HG03159 (cell line): ENCODE results near the gene GTF2F1.
A peak's percentile ranks its signal among the peaks of the same experiment; 100 is the strongest.
"Not testable (repeated sequence)": the region's sequence is repeated elsewhere in the genome, so short reads cannot be mapped to it uniquely, and the experiment has no call there.

Experiments used
- ATAC-seq: cut with Tn5 transposase; IDR thresholded peaks from one replicate; pipeline ENCODE4 v1.9.1; 2021; ENCODE audit warnings: mild to moderate bottlenecking, moderate library complexity; ENCODE audit not compliant: unreplicated experiment

The GTF2F1 gene

DNA sequence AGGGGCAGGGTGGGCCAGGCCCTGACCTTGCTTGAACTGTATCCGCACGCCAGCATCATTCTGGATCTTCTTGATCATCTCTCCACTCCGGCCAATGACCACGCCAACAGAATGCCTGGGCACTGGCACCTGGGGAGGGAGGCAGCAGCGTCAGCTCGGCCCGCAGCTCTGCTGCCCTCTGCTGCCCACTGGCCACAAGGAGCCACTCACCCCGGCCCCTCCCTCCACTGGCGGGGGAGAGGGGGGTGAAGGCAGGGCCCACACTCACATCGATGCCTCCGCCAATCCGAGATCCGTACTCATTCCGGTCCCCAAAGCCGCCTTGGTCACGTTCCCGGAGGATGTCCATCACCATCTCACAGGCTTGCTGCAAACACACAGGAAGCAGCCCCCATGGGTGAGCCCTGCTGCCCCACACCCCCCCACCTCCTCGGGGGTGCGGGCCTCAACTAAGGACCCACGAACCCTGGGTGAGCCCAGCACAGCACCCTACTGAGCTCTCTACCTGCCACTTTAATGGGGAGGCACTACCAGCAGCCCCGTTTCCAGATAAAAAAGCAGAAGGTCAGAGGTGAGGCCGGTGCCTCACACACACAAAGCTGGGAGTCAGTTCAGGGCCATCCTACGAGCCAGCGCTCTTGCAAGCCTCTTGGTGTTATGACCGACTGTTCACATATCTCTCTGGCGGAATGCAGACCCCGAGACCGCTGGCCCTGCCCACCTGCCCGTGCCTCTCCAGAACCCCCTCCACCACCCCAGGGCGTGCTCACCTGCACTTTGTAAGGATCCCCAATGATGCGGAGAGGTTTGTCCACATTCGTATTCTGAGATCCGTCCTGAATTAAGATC lies 25.0 kb upstream of the GTF2F1 start:
- ATAC-seq: no peak

- no peak for ATAC-seq
Measured at GRCh38 chr19:6416658-6417405, 23.9 kb upstream of the GTF2F1 start.

DNA sequence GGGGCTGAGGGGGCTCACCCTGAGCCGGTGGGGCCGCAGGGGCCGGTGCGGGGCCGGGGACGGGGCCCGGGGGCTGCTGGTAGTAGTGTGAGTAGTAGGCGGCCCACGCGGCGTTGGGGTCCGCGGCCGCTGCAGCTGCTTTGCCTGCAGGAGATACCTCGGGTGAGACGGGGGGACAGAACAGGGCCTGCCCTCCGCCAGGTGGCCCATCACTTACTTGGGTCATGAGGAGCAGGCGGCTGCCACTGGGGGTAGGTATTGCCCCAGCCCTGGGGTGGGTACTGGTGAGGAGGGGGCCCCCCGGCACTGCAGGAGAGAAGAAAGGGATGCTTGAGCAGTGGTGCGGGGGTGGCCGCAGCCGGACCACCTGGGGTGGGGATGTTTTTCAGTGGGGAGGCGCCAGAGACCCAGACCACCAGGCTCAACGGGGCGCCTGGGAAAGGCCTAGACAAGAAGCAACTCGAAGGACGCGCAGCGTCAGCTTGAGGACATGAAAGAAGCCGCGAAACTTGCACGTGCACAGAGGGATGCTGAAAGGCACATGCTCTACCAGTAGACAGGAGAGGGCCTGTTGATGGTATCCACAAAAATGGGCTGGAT lies 22.7 kb upstream of the GTF2F1 start:
- ATAC-seq: no peak

DNA sequence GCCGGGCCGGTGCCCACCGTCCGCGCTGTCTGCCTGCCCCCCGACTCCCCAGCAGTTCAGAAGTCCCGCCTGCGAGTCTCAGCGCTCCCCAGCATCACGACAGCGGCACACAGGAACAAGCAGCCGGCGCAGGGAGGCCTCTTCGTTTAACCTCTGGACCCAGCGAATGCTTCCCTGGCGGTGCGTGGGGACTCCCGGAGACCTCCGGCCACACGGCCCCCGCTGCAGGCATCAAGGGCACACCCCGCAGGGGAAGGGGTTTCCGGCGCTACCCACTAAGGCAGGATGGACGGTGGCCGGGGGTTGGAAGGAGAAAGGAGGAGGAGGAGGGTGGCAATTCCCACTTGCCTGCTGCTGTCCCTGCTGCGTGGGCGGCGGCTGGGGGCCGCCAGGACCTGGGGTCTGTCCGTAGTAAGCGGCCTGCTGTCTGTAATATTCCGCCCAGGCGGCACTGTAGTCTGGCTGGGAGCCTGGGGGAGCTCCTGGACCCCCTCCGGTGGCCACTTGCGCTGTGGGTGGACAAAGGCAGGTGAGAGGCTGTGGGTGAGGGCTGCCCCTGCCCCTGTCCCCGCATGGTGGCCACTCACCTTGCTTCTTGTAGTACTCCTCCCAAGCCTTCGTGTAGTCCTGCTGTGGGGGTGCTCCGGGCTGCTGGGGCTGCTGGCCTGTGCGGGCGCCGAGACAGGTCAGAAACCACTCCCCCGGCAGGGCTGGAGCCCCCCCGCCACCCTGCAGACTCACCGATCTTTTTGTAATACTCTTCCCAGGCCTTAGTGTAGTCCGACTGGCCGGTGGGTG lies 22.0 kb upstream of the GTF2F1 start:
- ATAC-seq: no peak

DNA sequence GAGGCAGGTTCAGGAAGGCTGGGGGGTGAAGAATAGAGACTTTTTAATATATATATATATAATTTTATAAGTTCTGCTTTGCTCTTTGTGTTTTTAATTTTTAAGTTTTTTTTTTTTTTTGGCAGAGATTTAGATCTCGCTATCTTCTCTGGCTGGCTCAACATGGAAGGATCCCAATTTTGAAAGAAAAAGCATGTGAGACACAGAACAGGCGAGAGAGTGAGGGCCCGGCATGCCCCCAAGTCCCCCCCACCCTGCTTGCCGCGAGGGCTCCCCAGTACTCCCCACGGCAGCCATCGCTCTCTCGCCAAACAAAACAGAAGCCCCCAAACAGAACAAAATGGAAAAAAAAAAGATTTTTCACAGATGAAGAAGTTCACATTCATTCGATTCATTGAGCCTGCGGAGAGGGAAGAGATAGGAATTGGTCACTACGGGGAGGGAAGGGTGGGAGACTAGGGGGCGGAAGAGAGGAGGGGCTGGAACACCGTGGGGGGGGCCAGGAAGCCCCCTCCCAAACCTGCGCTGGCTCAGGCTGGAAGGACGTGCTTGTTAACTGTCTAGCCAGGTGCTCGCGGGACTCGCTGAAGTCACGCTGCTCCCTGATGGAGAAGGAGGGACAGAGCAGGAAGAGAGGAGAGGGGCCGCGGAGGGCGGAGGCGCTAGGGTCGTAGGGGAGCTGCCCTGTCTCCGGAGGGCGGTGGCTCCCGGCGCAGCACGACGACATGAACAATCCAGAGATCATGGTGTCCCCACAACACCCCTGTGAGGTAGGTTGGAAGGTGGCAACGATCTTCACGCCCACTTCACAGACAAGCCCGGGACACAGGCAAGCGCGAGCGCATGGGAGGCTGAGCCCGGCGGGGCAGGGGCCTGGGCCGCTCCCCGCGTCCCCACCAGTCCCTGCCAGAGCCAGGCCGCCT lies 21.0 kb upstream of the GTF2F1 start:
- no peak for ATAC-seq

DNA sequence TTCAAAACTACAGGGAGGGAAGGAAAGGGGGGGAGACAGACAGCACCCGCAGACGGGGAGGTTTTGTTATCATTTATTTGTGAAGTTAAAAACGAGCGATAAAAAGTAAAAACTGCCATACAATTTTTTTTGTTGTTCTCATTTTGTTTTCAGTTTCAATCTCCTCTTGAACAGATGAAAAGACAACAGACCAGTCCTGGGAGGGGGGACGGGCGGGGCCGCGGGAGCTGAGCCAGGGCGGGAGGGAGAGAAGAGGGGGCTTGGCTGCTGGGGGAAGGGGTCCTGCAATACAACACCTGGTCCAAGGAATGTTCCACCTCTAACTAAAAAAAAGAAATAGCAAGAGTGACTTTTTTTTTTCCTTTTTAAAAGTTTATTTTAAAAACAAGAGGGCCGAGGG lies 20.3 kb upstream of the GTF2F1 start:
- no peak for ATAC-seq

- no peak for ATAC-seq
Measured at GRCh38 chr19:6412447-6413091, 19.6 kb upstream of the GTF2F1 start.

DNA sequence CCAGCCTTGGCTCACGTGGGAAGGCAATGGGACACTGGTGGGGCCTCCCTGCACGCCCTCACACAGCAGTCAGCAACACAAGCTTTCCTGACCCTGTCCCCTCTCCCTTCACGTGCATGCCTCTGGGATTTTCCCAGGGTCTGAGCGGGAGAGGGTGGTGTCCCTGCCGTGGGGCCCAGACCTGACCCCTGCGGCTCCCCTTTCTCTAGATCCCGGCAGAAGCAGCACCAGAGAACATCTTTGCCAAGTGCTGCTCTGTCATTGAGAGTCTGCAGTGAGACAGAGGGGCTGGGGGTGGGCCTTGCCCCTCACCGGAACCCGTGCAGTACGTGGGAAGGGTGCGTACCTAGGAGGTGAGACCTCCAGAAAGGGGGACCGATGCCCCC lies 19.1 kb upstream of the GTF2F1 start:
- no peak for ATAC-seq

DNA sequence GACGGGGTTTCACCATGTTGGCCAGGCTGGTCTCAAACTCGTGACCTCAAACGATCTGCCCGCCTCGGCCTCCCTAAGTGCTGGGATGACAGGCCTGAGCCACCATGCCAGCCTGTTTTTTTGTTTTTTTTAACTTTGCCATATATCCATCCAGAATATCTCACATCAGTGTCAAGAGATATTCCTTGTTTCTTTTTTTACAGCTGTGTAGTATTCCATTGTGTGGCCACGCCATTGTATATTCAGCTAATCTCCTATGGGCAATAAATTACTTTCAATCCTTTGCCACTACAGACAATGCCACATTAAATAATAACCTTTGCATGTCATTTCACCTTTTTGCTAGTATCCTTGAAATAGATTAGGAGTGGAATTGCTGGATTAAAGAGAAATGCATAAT lies 16.4 kb upstream of the GTF2F1 start:
- no peak for ATAC-seq

DNA sequence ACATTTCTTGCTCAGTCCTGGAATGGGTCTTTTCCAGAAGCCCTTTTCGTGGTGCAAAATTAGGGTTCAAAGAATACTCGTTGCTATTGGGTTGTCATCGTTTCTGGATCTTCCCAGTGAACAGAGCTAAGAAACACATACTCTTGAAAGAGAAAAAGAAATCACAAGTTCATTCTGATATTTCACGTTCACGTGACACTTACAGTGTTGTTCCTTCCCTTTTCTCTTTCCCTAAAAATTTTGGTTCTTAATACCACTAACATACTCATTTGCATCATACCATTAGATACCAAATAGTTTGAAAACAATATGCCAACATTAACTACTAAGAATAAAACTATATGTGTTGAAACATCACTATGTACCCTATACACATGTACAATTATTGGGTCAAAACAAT lies 13.4 kb upstream of the GTF2F1 start:
- ATAC-seq: no peak

- ATAC-seq: no peak
Measured at GRCh38 chr19:6402837-6403608, 10.1 kb upstream of the GTF2F1 start.

DNA sequence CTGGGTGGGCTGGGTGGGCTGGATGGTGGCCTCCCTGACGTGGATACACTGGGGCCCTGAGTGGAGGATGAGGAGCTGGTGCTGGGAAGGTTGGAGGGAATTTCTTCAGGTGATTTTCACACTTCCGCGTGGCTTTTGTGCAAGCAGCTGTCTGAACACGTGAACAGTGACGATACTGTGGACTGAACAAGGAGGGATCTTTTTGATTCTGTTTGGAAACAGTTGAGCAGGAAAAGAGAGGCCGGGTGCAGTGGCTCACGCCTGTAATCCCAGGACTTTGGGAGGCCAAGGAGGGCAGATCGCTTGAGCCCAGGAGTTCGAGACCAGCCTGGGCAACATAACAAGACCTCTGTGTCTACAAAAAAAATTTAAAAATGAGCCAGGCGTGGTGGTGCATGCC lies 9.1 kb upstream of the GTF2F1 start:
- no peak for ATAC-seq

DNA sequence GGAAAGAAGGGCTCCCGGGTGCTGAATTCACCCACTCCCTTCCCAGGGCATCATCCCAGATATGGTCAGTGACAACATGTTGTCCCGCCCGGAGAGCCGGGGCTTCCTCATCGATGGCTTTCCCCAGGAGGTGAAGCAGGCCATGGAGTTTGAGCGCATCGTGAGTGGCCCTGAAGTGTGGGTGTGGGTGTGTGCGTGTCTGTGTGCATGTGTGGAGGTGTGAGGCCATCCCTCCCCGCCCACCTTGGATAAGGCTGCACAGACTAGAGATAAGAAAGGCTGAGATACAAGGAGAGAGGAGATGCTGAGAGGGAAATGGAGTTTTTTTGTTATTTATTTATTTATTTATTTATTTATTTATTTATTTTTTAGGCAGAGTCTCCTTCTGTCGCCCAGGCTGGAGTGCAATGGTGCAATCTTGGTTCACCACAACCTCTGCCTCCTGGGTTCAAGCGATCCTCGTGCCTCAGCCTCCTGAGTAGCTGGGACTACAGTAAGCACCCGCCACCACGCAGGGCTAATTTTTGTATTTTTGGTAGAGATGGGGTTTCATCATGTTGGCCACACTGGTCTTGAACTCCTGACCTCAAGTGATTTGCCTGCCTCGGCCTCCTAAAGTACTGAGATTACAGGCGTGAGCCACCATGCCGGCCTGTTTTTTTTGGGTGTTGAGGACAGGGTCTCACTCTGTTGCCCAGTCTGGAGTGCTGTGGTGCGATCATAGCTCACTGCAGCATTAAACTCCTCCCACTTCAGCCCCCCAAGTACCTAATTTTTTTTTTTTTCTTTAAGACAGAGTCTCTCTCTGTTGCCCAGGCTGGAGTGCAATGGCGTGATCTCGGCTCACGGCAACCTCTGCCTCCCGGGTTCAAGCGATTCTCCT lies 7.3 kb upstream of the GTF2F1 start:
- ATAC-seq: not testable (repeated sequence)

DNA sequence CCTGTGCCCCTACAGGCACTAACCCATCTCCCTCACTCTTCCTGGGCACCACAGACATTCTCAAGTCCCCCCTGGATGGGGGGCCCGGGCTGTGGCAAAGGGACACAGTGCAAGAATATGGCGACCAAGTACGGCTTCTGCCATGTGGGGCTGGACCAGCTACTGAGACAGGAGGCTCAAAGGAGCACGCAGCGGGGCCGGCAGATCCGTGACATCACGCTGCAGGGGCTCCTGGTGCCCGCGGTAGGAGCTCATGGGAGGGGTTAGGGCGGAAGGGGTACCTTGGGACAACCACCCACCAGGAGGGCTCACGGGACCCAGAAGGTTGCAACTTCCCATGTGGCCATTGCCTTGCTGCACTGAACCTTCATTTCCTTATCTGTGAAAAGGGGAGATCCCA lies 3.3 kb upstream of the GTF2F1 start:
- no peak for ATAC-seq

- no peak for ATAC-seq
Measured at GRCh38 chr19:6394831-6395230, 1.9 kb upstream of the GTF2F1 start.

DNA sequence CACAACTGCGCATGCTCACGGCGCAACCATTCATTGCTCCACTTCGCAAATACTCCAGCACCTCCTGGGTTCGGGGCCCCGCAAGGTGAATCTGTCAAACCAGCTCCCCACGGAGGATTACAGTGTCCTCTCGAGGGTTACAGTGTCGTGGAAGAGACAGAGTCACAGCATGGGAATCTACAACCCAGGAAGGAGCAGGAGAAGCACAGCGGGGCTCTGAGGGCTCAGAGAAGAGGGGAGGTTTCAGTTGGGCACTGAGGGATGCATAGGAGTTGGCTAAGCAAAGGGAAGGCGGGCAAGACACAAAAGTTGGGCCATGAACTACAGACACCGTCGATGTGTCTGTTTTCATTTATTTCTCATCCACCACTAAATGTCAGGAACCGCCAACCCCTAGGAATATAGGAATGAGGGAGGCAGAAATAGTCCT lies 1.0 kb upstream of the GTF2F1 start:
- ATAC-seq: no peak

DNA sequence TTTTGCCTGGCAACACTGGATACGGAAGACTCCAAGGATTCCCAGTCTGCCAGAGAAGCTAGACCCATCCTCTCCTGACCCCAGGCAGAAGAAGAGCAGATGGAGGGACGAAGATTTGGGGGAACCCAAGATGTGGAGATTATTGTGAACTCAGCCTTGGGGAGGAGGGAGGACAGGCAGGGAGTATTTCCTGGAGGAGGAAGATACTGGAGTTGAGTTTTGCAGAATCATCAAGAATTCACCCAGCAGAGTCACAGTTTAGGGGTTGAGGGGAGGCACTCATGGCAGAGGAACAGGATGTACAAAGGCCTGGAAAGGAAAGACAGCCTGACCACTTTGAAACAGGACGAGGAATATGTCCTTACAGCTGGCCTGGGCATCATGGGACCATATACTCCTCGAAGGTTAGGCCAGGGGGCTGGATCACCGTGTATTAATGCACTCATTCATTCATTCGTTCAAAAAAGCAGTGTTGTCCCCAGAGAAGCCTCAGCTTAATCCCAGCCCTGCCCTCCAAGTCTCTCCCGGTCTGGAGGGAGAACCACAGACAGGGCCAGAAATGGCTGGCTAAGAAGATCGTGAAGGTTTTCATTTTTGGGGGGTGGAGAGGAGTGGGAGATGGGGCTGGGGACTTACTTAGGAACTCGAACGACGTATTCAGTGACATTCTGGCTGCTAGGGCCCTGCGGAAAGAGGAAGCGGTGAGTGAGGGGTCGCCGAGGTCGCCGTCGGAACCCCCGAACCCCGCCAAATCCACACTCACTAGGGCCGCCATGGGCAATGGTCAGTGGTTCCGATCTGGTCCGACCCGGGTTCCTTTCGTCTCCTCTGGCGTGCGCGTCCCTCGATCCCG lies 517 bp downstream of the GTF2F1 start:
- peak; percentile 23 for ATAC-seq
